Measurements from ENCODE around the gene CUEDC1. TPM values are rescaled to one million over a fixed set of nuclear protein-coding genes. Genes with fewer than 3 reads are reported as not detected.

The CUEDC1 gene
- total and polyA plus RNA-seq, 9 of the 15 experiments (the other 6 are each of a cell fraction or from before 2014, with no cell fraction given) = 0.20 to 4.1 (median 1.6) TPM; not detected in 1

DNA sequence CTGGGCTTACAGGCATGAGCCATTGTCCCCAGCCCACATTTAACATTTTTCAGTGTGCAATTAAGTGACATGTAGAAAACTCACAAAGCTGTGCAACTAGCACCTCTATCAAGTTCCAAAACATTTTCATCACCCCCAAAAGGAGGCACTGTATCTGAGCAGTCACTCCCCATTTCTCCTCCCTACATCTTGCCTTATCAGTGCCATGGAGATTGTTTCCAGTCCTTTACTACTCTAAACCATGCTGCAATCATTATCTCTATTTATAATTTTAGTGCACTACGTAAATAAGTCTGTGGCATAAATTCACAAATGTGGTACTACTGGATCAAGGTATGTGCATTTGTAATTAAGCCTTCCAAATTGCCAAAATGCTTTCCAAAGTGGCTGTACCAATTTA is 112.9 kb downstream of the CUEDC1 start:
- peak; percentile 95 for TF ChIP-seq ZNF239 (CRISPR knock-in tag; IDR thresholded peaks at IDR 0.05)
- no peak for TF ChIP-seq ELF1 (tag; IDR thresholded peaks at IDR 0.05)
- no peak for TF ChIP-seq CBX1 (IDR thresholded peaks at IDR 0.05; ENCODE audit: low read depth)
- no peaks in the 10 kb centered on the region for H3K9me3 ChIP-seq (replicated peaks; ENCODE audit: control insufficient read depth, insufficient read depth, low read depth, low read length)
- H3K27ac ChIP-seq (ENCODE audit: extremely low read depth, low read depth, low read length) = no peak overlapping the region
- no peaks in the 10 kb centered on the region for H3K27me3 ChIP-seq (ENCODE audit: control insufficient read depth in 2 of 2, insufficient read depth in 2 of 2, low read length in 2 of 2)
- POLR2A ChIA-PET = interaction anchor here (0.6 kb wide), 1 partner anchor 53 kb away, joined by 3 read pairs; no protein-coding TSS in a partner anchor
- H3K4me1 ChIP-seq (replicated peaks in 1 of 2; ENCODE audit: control insufficient read depth in 2 of 2, insufficient read depth in 2 of 2, low read length in 2 of 2) = 0 out of 5 replicates have a peak, but pooled peaks cover 0 to 6% of the 10 kb centered on the region in 2 experiments
- H4K20me1 ChIP-seq (replicated peaks; ENCODE audit: control insufficient read depth, insufficient read depth, low read length) = 0 out of 2 replicates have a peak, but pooled peaks cover 6% of the 10 kb centered on the region
- CTCF ChIA-PET (ENCODE audit: low intra/inter-chr PET ratio) = no interaction called here
- H3K9me1 ChIP-seq (ENCODE audit: control insufficient read depth, insufficient read depth, low read length) = no peaks in the 10 kb centered on the region
- WGBS (ENCODE audit: insufficient coverage, low coverage, missing lambda C conversion rate) = 63% methylated on average over 1 of the region's 1 CpG
- H3K9ac ChIP-seq (ENCODE audit: insufficient read depth in 1 of 2, low read depth in 2 of 2, low read length in 2 of 2) = no peak overlapping the region
- no peak for ATAC-seq
- no peak overlapping the region for H3K4me2 ChIP-seq (ENCODE audit: insufficient read depth, low read length)
- H3K4me3 ChIP-seq = no peak overlapping the region
- intact Hi-C loops (cut with micrococcal nuclease) (no loop called here), in situ Hi-C loops (cut with MboI) (no loop called here)
- peaks cover 32% of the 10 kb centered on the region for H3K79me2 ChIP-seq (ENCODE audit: control insufficient read depth, insufficient read depth, low read length)
- H3K36me3 ChIP-seq (ENCODE audit: control insufficient read depth, insufficient read depth, low read length) = peaks cover 63% of the 10 kb centered on the region
- no peak for DNase-seq (ENCODE audit: extremely low read depth in 1 of 4, low spot score in 3 of 4)
- no peak overlapping the region for H2AFZ ChIP-seq (ENCODE audit: low read depth, low read length)
- no TSS peak for BruUV-seq (replicated peaks)
- FAIRE-seq = peak; percentile 26

DNA sequence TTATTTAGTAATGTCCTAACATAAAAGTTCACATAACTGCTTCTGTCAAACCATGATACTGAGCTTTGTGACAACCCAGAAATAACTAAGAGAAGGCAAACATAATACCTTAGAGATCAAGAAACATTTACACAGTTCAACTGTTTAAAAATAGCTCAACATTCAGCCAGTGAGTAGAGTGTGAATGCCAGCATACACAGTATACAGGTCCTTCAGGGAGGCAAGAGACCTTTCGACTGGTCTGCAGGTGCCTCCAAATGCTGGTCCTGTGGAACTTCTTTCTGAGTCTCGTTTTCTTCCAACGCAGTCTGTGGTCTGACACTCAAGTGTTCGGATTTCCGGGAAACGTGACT is 115.7 kb downstream of the CUEDC1 start:
- peaks cover 16% of the 10 kb centered on the region for H3K79me2 ChIP-seq (ENCODE audit: control insufficient read depth, insufficient read depth, low read length)
- no peak overlapping the region for H3K4me2 ChIP-seq (ENCODE audit: insufficient read depth, low read length)
- CTCF ChIA-PET (ENCODE audit: low intra/inter-chr PET ratio) = no interaction called here
- FAIRE-seq = no peak
- DNase-seq (ENCODE audit: extremely low read depth in 1 of 4, low spot score in 3 of 4) = no peak
- H3K9ac ChIP-seq (ENCODE audit: insufficient read depth in 1 of 2, low read depth in 2 of 2, low read length in 2 of 2) = no peak overlapping the region
- H3K36me3 ChIP-seq (ENCODE audit: control insufficient read depth, insufficient read depth, low read length) = peaks cover 50% of the 10 kb centered on the region
- no peak overlapping the region for H3K27ac ChIP-seq (ENCODE audit: extremely low read depth, low read depth, low read length)
- ATAC-seq = no peak
- H3K4me3 ChIP-seq = no peak overlapping the region
- intact Hi-C loops (cut with micrococcal nuclease) (no loop called here), in situ Hi-C loops (cut with MboI) (no loop called here)
- H3K9me3 ChIP-seq (replicated peaks; ENCODE audit: control insufficient read depth, insufficient read depth, low read depth, low read length) = no peaks in the 10 kb centered on the region
- H3K27me3 ChIP-seq (ENCODE audit: control insufficient read depth in 2 of 2, insufficient read depth in 2 of 2, low read length in 2 of 2) = no peaks in the 10 kb centered on the region
- H3K4me1 ChIP-seq (replicated peaks in 1 of 2; ENCODE audit: control insufficient read depth in 2 of 2, insufficient read depth in 2 of 2, low read length in 2 of 2) = no peaks in the 10 kb centered on the region
- H2AFZ ChIP-seq (ENCODE audit: low read depth, low read length) = no peak overlapping the region
- H3K9me1 ChIP-seq (ENCODE audit: control insufficient read depth, insufficient read depth, low read length) = no peaks in the 10 kb centered on the region
- BruUV-seq (replicated peaks) = no TSS peak
- H4K20me1 ChIP-seq (replicated peaks; ENCODE audit: control insufficient read depth, insufficient read depth, low read length) = 0 out of 2 replicates have a peak, but pooled peaks cover 6% of the 10 kb centered on the region
- TF ChIP-seq SNRNP70 (optimal IDR thresholded peaks at IDR 0.05; ENCODE audit: low read depth, low read length) = no peak
- TF ChIP-seq, protein P1, sequence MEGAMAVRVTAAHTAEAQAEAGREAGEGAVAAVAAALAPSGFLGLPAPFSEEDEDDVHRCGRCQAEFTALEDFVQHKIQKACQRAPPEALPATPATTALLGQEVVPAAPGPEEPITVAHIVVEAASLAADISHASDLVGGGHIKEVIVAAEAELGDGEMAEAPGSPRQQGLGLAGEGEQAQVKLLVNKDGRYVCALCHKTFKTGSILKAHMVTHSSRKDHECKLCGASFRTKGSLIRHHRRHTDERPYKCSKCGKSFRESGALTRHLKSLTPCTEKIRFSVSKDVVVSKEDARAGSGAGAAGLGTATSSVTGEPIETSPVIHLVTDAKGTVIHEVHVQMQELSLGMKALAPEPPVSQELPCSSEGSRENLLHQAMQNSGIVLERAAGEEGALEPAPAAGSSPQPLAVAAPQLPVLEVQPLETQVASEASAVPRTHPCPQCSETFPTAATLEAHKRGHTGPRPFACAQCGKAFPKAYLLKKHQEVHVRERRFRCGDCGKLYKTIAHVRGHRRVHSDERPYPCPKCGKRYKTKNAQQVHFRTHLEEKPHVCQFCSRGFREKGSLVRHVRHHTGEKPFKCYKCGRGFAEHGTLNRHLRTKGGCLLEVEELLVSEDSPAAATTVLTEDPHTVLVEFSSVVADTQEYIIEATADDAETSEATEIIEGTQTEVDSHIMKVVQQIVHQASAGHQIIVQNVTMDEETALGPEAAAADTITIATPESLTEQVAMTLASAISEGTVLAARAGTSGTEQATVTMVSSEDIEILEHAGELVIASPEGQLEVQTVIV (CRISPR knock-in tag; IDR thresholded peaks at IDR 0.05; ENCODE audit: borderline replicate concordance) = no peak
- TF ChIP-seq JUN (IDR thresholded peaks at IDR 0.05; ENCODE audit: borderline replicate concordance, low read depth, low read length) = no peak
- TF ChIP-seq JUN (CRISPR knock-in tag; IDR thresholded peaks at IDR 0.05; ENCODE audit: borderline replicate concordance) = no peak
- POLR2A ChIA-PET = interaction anchor here (0.6 to 1.9 kb wide), 2 partner anchors 10 to 18 kb away, joined by 3 to 6 read pairs; partner anchors contain the start of gene MRPS23
- WGBS (ENCODE audit: insufficient coverage, low coverage, missing lambda C conversion rate) = 90% methylated on average over 6 of the region's 6 CpGs
